ENCODE data around the gene PRR7. TPM values are rescaled to one million over a fixed set of nuclear protein-coding genes. Genes with fewer than 3 reads are reported as not detected.
"Not testable (repeated sequence)": the region's sequence is repeated elsewhere in the genome, so short reads cannot be mapped to it uniquely, and the experiment has no call there.

Gene PRR7
- polyA plus RNA-seq, 1 of the 3 experiments (the other 2 are of a cell fraction) = 17.1 TPM

DNA sequence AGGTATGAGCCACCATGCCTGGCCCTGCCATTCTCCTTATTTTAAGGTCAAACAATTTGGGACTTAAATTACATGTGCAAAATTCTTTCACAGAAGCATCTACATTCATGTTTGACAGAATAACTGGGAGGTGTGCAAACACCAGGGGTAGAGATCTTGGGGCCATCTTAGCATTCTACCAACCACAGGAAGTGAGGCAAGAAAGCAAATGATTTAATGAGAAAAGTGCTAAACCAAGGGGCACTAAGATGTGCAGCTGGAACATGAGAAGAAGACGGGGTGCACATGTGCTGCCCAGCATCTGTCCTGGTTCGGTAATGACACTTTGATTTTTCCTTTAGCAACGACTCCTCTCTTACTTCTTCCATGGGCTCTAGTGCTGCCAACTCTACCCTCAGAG lies 36.0 kb upstream of the PRR7 start:
- H2AFZ ChIP-seq (ENCODE audit: low read depth) = no peak overlapping the region
- ChIA-PET CTCF (interaction anchor here (0.8 to 1.4 kb wide), 3 partner anchors 11 to 91 kb away, joined by 3 to 4 read pairs (median 3); no protein-coding TSS in a partner anchor), POLR2A (interaction anchor here (0.6 kb wide), 1 partner anchor 30 kb away, joined by 3 read pairs; no protein-coding TSS in a partner anchor)
- no peak overlapping the region for H3K4me3 ChIP-seq (ENCODE audit: low read depth in 2 of 2, low read length in 1 of 2)
- H3K4me2 ChIP-seq = no peak overlapping the region
- no peaks in the 10 kb centered on the region for H3K9me3 ChIP-seq
- no peak overlapping the region for H3K27ac ChIP-seq (ENCODE audit: low read depth in 2 of 2, low read length in 1 of 2)
- no peak overlapping the region for H3K9ac ChIP-seq
- no peaks in the 10 kb centered on the region for H4K20me1 ChIP-seq (ENCODE audit: insufficient read depth)
- H3K27me3 ChIP-seq (ENCODE audit: insufficient read depth) = no peaks in the 10 kb centered on the region
- WGBS (ENCODE audit: low lambda C conversion rate) = 78% methylated on average over 3 of the region's 3 CpGs
- TF ChIP-seq GABPA (IDR thresholded peaks at IDR 0.05; ENCODE audit: low read depth) = no peak
- no peak for DNase-seq
- no peaks in the 10 kb centered on the region for H3K9me2 ChIP-seq
- H3F3A ChIP-seq (replicated peaks; ENCODE audit: insufficient read depth) = peaks cover 7% of the 10 kb centered on the region
- peaks cover 0 to under 1% of the 10 kb centered on the region in 2 experiments; a peak in 1 of 4 replicates for H3K4me1 ChIP-seq (ENCODE audit: control insufficient read depth in 1 of 2, insufficient read depth in 2 of 2, low read depth in 1 of 2, low read length in 1 of 2)
- no peaks in the 10 kb centered on the region for H3K79me2 ChIP-seq (ENCODE audit: insufficient read depth)
- H3K36me3 ChIP-seq (replicated peaks in 1 of 2; ENCODE audit: control insufficient read depth in 1 of 2, insufficient read depth in 2 of 2, low read length in 1 of 2) = no peaks in the 10 kb centered on the region

DNA sequence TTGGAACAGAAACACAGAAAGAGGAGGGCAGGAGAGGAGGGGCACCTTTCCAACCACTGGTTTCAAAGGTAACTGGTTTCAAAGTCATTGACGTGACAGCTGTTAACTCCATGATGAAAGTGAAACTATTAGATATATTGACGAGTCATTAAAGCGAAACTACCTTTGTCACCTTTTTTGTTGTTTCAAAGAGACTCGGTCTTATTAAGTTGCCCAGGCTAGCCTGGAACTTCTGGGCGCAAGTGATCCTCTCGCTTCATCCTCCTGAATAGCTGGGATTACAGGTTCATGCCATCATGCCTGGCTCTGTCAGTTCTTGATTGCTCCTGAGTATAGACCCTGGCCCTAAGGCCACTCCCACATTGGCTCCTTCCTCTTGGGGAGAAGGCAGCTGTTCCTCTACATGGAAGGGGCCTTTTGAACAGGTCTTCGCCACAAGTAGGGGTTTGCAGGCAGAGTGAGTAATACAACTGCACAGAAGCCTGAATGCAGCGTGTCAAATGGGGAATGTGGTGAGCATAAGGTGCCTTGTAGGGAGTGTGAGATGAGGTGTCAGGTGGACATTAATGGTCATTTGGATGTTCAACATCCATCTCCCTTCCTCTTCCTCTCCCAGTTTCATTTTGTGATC lies 33.9 kb upstream of the PRR7 start:
- Histone ChIP-seq H3K9ac (no peak overlapping the region), H4K20me1 (ENCODE audit: insufficient read depth) (no peaks in the 10 kb centered on the region), H3F3A (replicated peaks; ENCODE audit: insufficient read depth) (no peaks in the 10 kb centered on the region), H2AFZ (ENCODE audit: low read depth) (no peak overlapping the region), H3K4me3 (ENCODE audit: low read depth in 2 of 2, low read length in 1 of 2) (no peak overlapping the region), H3K27ac (ENCODE audit: low read depth in 2 of 2, low read length in 1 of 2) (no peak overlapping the region), H3K9me3 (no peaks in the 10 kb centered on the region), H3K79me2 (ENCODE audit: insufficient read depth) (no peaks in the 10 kb centered on the region), H3K4me1 (ENCODE audit: control insufficient read depth in 1 of 2, insufficient read depth in 2 of 2, low read depth in 1 of 2, low read length in 1 of 2) (no peaks in the 10 kb centered on the region), H3K27me3 (ENCODE audit: insufficient read depth) (no peaks in the 10 kb centered on the region), H3K36me3 (replicated peaks in 1 of 2; ENCODE audit: control insufficient read depth in 1 of 2, insufficient read depth in 2 of 2, low read length in 1 of 2) (no peaks in the 10 kb centered on the region), H3K4me2 (no peak overlapping the region), H3K9me2 (no peaks in the 10 kb centered on the region)
- no peak for TF ChIP-seq YY1 (IDR thresholded peaks at IDR 0.05; ENCODE audit: low read depth)
- no peak for DNase-seq
- WGBS (ENCODE audit: low lambda C conversion rate) = 87% methylated on average over 8 of the region's 8 CpGs
- ChIA-PET CTCF (interaction anchor here (0.8 to 8.9 kb wide), 4 partner anchors 9 to 88 kb away, joined by 3 to 75 read pairs (median 4); no protein-coding TSS in a partner anchor), POLR2A (no interaction called here)

DNA sequence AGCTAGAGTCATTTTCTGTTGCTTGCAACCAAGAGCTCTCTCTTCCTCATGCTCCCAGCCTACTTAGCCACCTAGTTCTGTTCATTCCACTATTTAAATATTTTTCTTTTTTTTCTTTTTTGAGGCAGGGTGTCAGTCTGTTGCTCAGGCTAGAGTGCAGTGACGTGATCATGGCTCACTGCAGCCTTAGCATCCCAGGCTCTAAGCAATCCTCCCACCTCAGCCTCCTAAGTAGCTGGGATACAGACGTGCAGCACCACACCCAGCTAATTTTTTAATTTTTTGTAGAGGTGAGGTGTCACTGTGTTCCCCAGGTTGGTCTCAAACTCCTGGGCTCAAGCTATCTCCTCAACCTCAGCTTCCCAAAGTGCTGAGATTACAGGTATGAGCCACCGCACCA lies 32.1 kb upstream of the PRR7 start:
- no peak for TF ChIP-seq FOXJ3 (CRISPR knock-in tag; IDR thresholded peaks at IDR 0.05)
- H3K27ac ChIP-seq (ENCODE audit: low read depth in 2 of 2, low read length in 1 of 2) = no peak overlapping the region
- 69% methylated on average over 3 of the region's 3 CpGs for WGBS (ENCODE audit: low lambda C conversion rate)
- no peaks in the 10 kb centered on the region for H3K27me3 ChIP-seq (ENCODE audit: insufficient read depth)
- no peaks in the 10 kb centered on the region for H3K9me3 ChIP-seq
- H3K79me2 ChIP-seq (ENCODE audit: insufficient read depth) = no peaks in the 10 kb centered on the region
- no peak overlapping the region for H3K4me3 ChIP-seq (ENCODE audit: low read depth in 2 of 2, low read length in 1 of 2)
- H3K9ac ChIP-seq = no peak overlapping the region
- no peaks in the 10 kb centered on the region for H3K9me2 ChIP-seq
- no peak overlapping the region for H3K4me2 ChIP-seq
- no peak overlapping the region for H2AFZ ChIP-seq (ENCODE audit: low read depth)
- no peaks in the 10 kb centered on the region for H3K36me3 ChIP-seq (replicated peaks in 1 of 2; ENCODE audit: control insufficient read depth in 1 of 2, insufficient read depth in 2 of 2, low read length in 1 of 2)
- ChIA-PET POLR2A (interaction anchor here (1.6 kb wide), 1 partner anchor 12 kb away, joined by 6 read pairs; the partner anchor contains the start of gene GRK6), CTCF (interaction anchor here (1.7 to 8.9 kb wide), 4 partner anchors 10 to 87 kb away, joined by 3 to 75 read pairs (median 9); no protein-coding TSS in a partner anchor)
- H4K20me1 ChIP-seq (ENCODE audit: insufficient read depth) = no peaks in the 10 kb centered on the region
- no peak for DNase-seq
- H3F3A ChIP-seq (replicated peaks; ENCODE audit: insufficient read depth) = no peaks in the 10 kb centered on the region
- H3K4me1 ChIP-seq (ENCODE audit: control insufficient read depth in 1 of 2, insufficient read depth in 2 of 2, low read depth in 1 of 2, low read length in 1 of 2) = no peaks in the 10 kb centered on the region

DNA sequence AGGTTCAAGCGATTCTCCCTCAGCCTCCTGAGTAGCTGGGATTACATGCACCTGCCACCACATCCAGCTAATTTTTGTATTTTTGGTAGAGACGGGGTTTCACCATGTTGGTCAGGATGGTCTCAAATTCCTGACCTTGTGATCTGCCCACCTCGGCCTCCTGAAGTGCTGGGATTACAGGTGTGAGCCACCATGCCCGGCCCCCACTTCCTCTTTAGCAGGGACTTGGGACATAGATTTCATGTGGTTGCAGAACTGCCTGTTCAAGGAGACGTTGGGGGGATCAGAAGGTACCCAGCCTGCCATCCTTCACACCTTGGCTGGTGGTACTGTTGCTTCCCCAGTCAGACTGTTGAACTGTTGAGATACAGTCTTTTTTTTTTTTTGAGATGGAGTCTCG lies 29.5 kb upstream of the PRR7 start:
- H3K4me1 ChIP-seq (ENCODE audit: control insufficient read depth in 1 of 2, insufficient read depth in 2 of 2, low read depth in 1 of 2, low read length in 1 of 2); H3K9me2 ChIP-seq; H3K4me3 ChIP-seq (ENCODE audit: low read depth in 2 of 2, low read length in 1 of 2); H3K27me3 ChIP-seq (ENCODE audit: insufficient read depth); H3K4me2 ChIP-seq; H3K79me2 ChIP-seq (ENCODE audit: insufficient read depth); H3F3A ChIP-seq (replicated peaks; ENCODE audit: insufficient read depth); H3K36me3 ChIP-seq (replicated peaks in 1 of 2; ENCODE audit: control insufficient read depth in 1 of 2, insufficient read depth in 2 of 2, low read length in 1 of 2); H3K9me3 ChIP-seq; DNase-seq; H3K9ac ChIP-seq; H3K27ac ChIP-seq (ENCODE audit: low read depth in 2 of 2, low read length in 1 of 2); H4K20me1 ChIP-seq (ENCODE audit: insufficient read depth); H2AFZ ChIP-seq (ENCODE audit: low read depth): not testable (repeated sequence)
- ChIA-PET CTCF (interaction anchor here (1.0 to 8.9 kb wide), 4 partner anchors 13 to 38 kb away, joined by 3 to 75 read pairs (median 4); no protein-coding TSS in a partner anchor), POLR2A (interaction anchor here (0.7 kb wide), 1 partner anchor 13 kb away, joined by 4 read pairs; no protein-coding TSS in a partner anchor)
- 70% methylated on average over 6 of the region's 6 CpGs for WGBS (ENCODE audit: low lambda C conversion rate)

Measured in SK-N-SH (cell line).